ENCODE measurements around the gene MPV17L. TPM values are rescaled to one million over a fixed set of nuclear protein-coding genes. Genes with fewer than 3 reads are reported as not detected.
"Not testable (repeated sequence)": the region's sequence is repeated elsewhere in the genome, so short reads cannot be mapped to it uniquely, and the experiment has no call there.

MPV17L gene
- total RNA-seq, 2 donors from 2014 or later, result 14.5 to 35.3 TPM

DNA sequence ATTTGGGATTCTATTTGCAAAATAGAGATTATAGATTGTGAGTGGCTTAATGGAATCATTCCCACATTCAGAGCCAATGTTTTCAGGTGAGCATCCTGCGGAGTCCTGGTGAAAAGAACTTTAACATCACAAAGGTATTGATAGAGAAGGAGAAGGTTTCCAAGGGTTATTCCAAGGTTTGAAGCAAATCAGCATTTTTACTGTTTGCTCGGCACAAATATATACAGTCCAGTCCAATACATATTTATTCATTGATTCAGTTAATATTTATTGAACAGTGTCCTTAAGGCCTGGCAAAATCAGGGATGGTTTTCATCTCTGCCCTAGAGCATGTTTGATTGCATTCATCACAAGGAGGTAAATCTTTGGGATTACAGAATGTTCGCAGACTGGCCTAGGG lies 6.4 kb downstream of the MPV17L start:
- TF ChIP-seq, protein P1, sequence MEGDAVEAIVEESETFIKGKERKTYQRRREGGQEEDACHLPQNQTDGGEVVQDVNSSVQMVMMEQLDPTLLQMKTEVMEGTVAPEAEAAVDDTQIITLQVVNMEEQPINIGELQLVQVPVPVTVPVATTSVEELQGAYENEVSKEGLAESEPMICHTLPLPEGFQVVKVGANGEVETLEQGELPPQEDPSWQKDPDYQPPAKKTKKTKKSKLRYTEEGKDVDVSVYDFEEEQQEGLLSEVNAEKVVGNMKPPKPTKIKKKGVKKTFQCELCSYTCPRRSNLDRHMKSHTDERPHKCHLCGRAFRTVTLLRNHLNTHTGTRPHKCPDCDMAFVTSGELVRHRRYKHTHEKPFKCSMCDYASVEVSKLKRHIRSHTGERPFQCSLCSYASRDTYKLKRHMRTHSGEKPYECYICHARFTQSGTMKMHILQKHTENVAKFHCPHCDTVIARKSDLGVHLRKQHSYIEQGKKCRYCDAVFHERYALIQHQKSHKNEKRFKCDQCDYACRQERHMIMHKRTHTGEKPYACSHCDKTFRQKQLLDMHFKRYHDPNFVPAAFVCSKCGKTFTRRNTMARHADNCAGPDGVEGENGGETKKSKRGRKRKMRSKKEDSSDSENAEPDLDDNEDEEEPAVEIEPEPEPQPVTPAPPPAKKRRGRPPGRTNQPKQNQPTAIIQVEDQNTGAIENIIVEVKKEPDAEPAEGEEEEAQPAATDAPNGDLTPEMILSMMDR (IDR thresholded peaks at IDR 0.05), result no peak
- no peak for TF ChIP-seq POLR2A (IDR thresholded peaks at IDR 0.05)
- H3K4me1 ChIP-seq, result peaks cover 34% of the 10 kb centered on the region
- ATAC-seq (no peak), DNase-seq (no peak)
- 65 to 73% methylated on average over 3 of the region's 3 CpGs for WGBS, 2 donors
- intact Hi-C loops (cut with DNase I), result no loop called here
- H3K4me3 ChIP-seq, result no peak overlapping the region
- no peaks in the 10 kb centered on the region for H3K9me3 ChIP-seq
- H3K36me3 ChIP-seq (replicated peaks in 1 of 2; ENCODE audit: insufficient read depth in 1 of 2, low read depth in 2 of 2), result peaks cover 0 to 5% of the 10 kb centered on the region in 2 donors
- H3K27ac ChIP-seq, result no peak overlapping the region
- H3K27me3 ChIP-seq, result no peaks in the 10 kb centered on the region

DNA sequence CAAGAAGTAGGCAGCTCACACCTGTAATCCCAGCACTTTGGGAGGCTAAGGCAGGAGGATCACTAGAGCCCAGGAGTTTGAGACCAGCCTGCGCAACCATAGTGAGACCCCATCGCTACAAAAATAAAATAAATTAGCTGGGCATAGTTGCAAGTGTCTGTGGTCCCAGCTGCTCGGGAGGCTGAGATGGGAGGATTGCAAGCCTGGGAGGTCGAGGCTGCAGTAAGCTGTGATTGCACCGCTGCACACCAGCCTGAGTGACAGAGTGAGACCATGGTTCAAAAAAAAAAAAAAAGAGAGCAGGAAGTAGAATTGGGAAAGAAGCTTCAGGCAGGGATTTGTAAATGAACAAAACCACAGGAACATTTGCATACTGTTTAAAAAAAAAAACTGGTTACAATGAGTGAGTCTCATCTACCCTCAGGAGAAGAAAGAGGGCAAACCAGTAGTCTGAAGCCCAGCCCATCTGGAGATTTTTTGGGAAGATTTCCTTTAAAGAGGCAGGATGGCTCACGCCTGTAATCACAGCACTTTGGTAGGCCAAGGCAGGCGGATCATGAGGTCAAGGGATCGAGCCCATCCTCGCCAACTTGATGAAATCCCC lies 7.9 kb downstream of the MPV17L start:
- H3K27ac ChIP-seq, result peak overlapping the region in 1 of 4 donors; percentile 10
- TF ChIP-seq POLR2A (IDR thresholded peaks at IDR 0.05), result no peak
- TF ChIP-seq, protein P1 (IDR thresholded peaks at IDR 0.05), result no peak
- no peaks in the 10 kb centered on the region for H3K27me3 ChIP-seq
- no peak overlapping the region for H3K4me3 ChIP-seq
- H3K4me1 ChIP-seq, result peaks cover 20% of the 10 kb centered on the region
- DNase-seq, result no peak
- peaks cover 0 to 5% of the 10 kb centered on the region in 2 donors for H3K36me3 ChIP-seq (replicated peaks in 1 of 2; ENCODE audit: insufficient read depth in 1 of 2, low read depth in 2 of 2)
- no peaks in the 10 kb centered on the region for H3K9me3 ChIP-seq
- intact Hi-C loops (cut with DNase I), result no loop called here
- 92 to 94% methylated on average over 9 of the region's 9 CpGs for WGBS, 2 donors
- ATAC-seq, result no peak

DNA sequence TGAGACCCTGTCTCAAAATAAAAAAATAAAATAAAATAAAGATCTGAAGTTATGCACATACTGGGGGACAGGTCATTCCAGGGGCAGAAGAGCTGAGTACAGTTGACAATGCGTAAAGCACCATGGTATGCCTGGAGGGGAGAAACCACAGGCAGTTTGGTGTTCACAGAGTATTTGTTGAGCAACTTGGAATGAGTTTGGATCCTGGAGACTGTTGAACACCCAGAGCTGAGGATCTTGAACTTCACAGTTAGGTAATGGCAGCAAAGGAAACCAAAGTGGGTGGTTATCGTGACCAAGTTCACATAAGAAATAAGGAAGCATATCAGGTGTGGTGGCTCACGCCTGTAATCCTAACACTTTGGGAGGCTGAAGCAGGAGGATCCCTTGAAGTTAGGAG lies 8.5 kb downstream of the MPV17L start:
- intact Hi-C loops (cut with DNase I), result not testable (repeated sequence)

DNA sequence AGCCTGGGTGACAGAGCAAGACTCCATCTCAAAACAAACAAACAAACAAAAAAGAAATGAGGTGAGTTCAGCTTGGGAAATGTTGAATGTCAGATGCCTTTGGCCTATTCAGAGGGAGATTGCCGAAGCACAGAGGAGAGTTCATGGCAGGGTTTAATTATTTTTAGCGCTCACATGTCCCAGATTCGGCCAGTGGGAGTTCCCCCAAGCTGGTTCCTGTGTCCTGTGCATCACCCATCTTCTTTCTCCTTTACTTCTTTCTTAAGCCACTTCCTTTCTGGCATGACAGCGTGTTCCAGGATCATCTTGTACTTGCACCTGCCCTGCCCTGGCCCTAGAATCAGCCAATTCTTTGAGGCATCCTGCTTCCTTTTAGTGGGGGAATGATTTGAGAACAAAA lies 9.2 kb downstream of the MPV17L start:
- H3K4me3 ChIP-seq, result no peak overlapping the region
- intact Hi-C loops (cut with DNase I), result no loop called here
- H3K9me3 ChIP-seq, result no peaks in the 10 kb centered on the region
- peaks cover 0 to 7% of the 10 kb centered on the region in 2 donors for H3K36me3 ChIP-seq (replicated peaks in 1 of 2; ENCODE audit: insufficient read depth in 1 of 2, low read depth in 2 of 2)
- ATAC-seq, result no peak
- 60 to 74% methylated on average over 4 of the region's 4 CpGs for WGBS, 2 donors
- H3K4me1 ChIP-seq, result peaks cover 9% of the 10 kb centered on the region
- TF ChIP-seq POLR2A (IDR thresholded peaks at IDR 0.05), result no peak
- TF ChIP-seq, protein P1 (IDR thresholded peaks at IDR 0.05), result no peak
- peak in 1 of 4 donors; percentile 66 for DNase-seq
- peak overlapping the region in 1 of 4 donors; percentile 34 for H3K27ac ChIP-seq
- H3K27me3 ChIP-seq, result no peaks in the 10 kb centered on the region

More for the DNA sequence above, 8.5 kb downstream of the MPV17L start:
- H3K27me3 ChIP-seq; H3K4me3 ChIP-seq; ATAC-seq; H3K9me3 ChIP-seq; DNase-seq; H3K36me3 ChIP-seq (replicated peaks in 1 of 2; ENCODE audit: insufficient read depth in 1 of 2, low read depth in 2 of 2): not testable (repeated sequence)
- Histone ChIP-seq H3K4me1 (peaks cover 16% of the 10 kb centered on the region), H3K27ac (peak overlapping the region in 1 of 4 donors; percentile 14)
- 78 to 91% methylated on average over 3 of the region's 3 CpGs for WGBS, 2 donors

DNA sequence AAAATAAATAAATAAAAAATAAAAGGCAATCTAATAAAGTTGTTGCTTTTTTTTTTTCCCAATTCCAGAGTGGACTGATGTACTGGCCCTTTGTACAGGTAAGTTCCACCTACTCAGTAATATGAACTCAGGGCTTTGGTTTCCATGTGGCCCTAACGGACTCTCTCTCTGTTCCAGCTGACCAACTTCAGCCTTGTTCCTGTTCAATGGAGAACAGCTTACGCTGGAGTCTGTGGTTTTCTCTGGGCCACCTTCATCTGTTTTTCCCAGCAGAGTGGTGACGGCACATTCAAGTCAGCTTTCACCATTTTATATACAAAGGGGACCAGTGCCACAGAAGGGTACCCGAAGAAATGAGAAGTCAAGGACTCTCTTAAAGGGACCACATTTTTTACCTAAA lies 12.2 kb downstream of the MPV17L start:
- H3K9me3 ChIP-seq; H3K36me3 ChIP-seq (replicated peaks in 1 of 2; ENCODE audit: insufficient read depth in 1 of 2, low read depth in 2 of 2); H3K4me1 ChIP-seq; ATAC-seq; H3K27ac ChIP-seq; H3K27me3 ChIP-seq; H3K4me3 ChIP-seq; intact Hi-C loops (cut with DNase I); DNase-seq: not testable (repeated sequence)
- WGBS, 2 donors, result 70 to 72% methylated on average over 4 of the region's 4 CpGs

DNA sequence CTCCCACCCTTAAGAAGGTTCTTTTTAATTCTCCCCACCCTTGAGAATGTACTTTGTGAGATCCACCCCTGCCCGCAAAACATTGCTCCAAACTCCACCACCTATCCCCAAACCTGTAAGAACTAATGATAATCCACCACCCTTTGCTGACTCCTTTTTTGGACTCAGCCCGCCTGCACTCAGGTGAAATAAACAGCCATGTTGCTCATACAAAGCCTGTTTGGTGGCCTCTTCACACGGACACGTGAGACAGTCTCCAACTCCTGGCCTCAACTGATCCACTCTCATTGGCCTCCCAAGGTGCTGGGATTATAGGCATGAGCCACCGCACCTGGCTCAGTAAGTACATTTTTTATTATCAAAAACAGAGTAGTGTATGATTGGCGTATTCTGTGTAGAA lies 13.9 kb downstream of the MPV17L start:
- H3K9me3 ChIP-seq; H3K4me3 ChIP-seq; H3K36me3 ChIP-seq (replicated peaks in 1 of 2; ENCODE audit: insufficient read depth in 1 of 2, low read depth in 2 of 2); H3K27ac ChIP-seq; H3K4me1 ChIP-seq; intact Hi-C loops (cut with DNase I); H3K27me3 ChIP-seq; ATAC-seq; DNase-seq: not testable (repeated sequence)
- 83 to 90% methylated on average over 6 of the region's 6 CpGs for WGBS, 2 donors

All from body of pancreas (tissue), 4 donors.